ENCODE measurements around the gene CPNE8. TPM values are rescaled to one million over a fixed set of nuclear protein-coding genes. Genes with fewer than 3 reads are reported as not detected.

CPNE8 gene
- total and polyA plus RNA-seq, 10 of the 15 experiments (the other 5 are each of a cell fraction or from before 2014, with no cell fraction given), result 11.3 to 38.4 (median 18.9) TPM

DNA sequence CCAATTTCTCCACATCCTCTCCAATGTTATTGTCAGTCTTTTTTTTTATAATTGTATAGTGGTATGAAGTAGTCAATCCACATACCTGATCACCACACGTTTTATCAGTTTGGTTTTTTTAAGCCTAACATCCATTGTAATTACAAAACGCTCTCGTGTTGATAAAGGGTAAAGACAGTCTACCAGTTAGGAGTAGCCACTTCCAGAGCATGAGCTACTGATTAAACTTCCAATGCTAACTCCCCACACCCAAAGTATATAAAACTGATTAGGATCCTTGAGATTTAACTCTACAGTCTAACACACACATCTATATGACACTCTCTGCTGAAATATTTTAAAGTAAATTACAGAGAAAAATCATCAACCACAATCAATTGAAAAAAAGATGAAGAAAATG, 20.7 kb downstream of the CPNE8 start:
- intact Hi-C loops (cut with micrococcal nuclease; ENCODE audit: unreplicated experiment), result no loop called here

More for the DNA sequence above, 20.7 kb downstream of the CPNE8 start:
- peaks cover 36% of the 10 kb centered on the region for H3K79me2 ChIP-seq (ENCODE audit: control insufficient read depth, insufficient read depth, low read length)
- no peak for DNase-seq (ENCODE audit: low read depth, low spot score)
- BruUV-seq (replicated peaks), result no TSS peak
- H3K27me3 ChIP-seq (replicated peaks in 1 of 2; ENCODE audit: control insufficient read depth in 2 of 2, insufficient read depth in 2 of 2, low read length in 1 of 2), result no peaks in the 10 kb centered on the region
- H3K27ac ChIP-seq (ENCODE audit: control insufficient read depth, insufficient read depth), result no peak overlapping the region
- CTCF ChIA-PET, result interaction anchor here (0.7 to 4.7 kb wide), 5 partner anchors 10 to 1449 kb away, joined by 3 to 23 read pairs (median 4); partner anchors contain the start of gene CPNE8
- H3K4me3 ChIP-seq, result no peak overlapping the region
- no peak overlapping the region for H2AFZ ChIP-seq (ENCODE audit: control insufficient read depth, low read depth, low read length)
- peaks cover 3% of the 10 kb centered on the region; the same call in 2 of the 3 replicates for H3K9me3 ChIP-seq (replicated peaks; ENCODE audit: control insufficient read depth, insufficient read depth, low read length)
- no peaks in the 10 kb centered on the region for H3K36me3 ChIP-seq (ENCODE audit: control insufficient read depth in 2 of 2, insufficient read depth in 2 of 2, low read length in 1 of 2)
- no peak for TF ChIP-seq TCF7 (IDR thresholded peaks at IDR 0.05; ENCODE audit: borderline replicate concordance)
- TF ChIP-seq, protein P1, sequence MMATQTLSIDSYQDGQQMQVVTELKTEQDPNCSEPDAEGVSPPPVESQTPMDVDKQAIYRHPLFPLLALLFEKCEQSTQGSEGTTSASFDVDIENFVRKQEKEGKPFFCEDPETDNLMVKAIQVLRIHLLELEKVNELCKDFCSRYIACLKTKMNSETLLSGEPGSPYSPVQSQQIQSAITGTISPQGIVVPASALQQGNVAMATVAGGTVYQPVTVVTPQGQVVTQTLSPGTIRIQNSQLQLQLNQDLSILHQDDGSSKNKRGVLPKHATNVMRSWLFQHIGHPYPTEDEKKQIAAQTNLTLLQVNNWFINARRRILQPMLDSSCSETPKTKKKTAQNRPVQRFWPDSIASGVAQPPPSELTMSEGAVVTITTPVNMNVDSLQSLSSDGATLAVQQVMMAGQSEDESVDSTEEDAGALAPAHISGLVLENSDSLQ (IDR thresholded peaks at IDR 0.05), result no peak
- TF ChIP-seq SUPT20H (IDR thresholded peaks at IDR 0.05; ENCODE audit: borderline replicate concordance, control insufficient read depth, low read depth, low read length), result no peak
- TF ChIP-seq SMAD1 (IDR thresholded peaks at IDR 0.05; ENCODE audit: low read depth, partially characterized antibody), result no peak
- TF ChIP-seq, protein P2, sequence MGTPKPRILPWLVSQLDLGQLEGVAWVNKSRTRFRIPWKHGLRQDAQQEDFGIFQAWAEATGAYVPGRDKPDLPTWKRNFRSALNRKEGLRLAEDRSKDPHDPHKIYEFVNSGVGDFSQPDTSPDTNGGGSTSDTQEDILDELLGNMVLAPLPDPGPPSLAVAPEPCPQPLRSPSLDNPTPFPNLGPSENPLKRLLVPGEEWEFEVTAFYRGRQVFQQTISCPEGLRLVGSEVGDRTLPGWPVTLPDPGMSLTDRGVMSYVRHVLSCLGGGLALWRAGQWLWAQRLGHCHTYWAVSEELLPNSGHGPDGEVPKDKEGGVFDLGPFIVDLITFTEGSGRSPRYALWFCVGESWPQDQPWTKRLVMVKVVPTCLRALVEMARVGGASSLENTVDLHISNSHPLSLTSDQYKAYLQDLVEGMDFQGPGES (IDR thresholded peaks at IDR 0.05), result no peak
- TF ChIP-seq, protein P3, sequence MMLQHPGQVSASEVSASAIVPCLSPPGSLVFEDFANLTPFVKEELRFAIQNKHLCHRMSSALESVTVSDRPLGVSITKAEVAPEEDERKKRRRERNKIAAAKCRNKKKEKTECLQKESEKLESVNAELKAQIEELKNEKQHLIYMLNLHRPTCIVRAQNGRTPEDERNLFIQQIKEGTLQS (IDR thresholded peaks at IDR 0.05; ENCODE audit: borderline replicate concordance, extremely low read depth, low read depth, low read length), result no peak
- no peak for TF ChIP-seq CBX5 (IDR thresholded peaks at IDR 0.05; ENCODE audit: low read depth)
- TF ChIP-seq, protein P4, sequence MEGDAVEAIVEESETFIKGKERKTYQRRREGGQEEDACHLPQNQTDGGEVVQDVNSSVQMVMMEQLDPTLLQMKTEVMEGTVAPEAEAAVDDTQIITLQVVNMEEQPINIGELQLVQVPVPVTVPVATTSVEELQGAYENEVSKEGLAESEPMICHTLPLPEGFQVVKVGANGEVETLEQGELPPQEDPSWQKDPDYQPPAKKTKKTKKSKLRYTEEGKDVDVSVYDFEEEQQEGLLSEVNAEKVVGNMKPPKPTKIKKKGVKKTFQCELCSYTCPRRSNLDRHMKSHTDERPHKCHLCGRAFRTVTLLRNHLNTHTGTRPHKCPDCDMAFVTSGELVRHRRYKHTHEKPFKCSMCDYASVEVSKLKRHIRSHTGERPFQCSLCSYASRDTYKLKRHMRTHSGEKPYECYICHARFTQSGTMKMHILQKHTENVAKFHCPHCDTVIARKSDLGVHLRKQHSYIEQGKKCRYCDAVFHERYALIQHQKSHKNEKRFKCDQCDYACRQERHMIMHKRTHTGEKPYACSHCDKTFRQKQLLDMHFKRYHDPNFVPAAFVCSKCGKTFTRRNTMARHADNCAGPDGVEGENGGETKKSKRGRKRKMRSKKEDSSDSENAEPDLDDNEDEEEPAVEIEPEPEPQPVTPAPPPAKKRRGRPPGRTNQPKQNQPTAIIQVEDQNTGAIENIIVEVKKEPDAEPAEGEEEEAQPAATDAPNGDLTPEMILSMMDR (IDR thresholded peaks at IDR 0.05 in 2 of 3, conservative IDR thresholded peaks at IDR 0.05 in 1 of 3; ENCODE audit: control insufficient read depth in 2 of 3, extremely low read depth in 1 of 3, insufficient read depth in 1 of 3, low read depth in 3 of 3, low read length in 3 of 3), result no peak
- TF ChIP-seq, protein P5, sequence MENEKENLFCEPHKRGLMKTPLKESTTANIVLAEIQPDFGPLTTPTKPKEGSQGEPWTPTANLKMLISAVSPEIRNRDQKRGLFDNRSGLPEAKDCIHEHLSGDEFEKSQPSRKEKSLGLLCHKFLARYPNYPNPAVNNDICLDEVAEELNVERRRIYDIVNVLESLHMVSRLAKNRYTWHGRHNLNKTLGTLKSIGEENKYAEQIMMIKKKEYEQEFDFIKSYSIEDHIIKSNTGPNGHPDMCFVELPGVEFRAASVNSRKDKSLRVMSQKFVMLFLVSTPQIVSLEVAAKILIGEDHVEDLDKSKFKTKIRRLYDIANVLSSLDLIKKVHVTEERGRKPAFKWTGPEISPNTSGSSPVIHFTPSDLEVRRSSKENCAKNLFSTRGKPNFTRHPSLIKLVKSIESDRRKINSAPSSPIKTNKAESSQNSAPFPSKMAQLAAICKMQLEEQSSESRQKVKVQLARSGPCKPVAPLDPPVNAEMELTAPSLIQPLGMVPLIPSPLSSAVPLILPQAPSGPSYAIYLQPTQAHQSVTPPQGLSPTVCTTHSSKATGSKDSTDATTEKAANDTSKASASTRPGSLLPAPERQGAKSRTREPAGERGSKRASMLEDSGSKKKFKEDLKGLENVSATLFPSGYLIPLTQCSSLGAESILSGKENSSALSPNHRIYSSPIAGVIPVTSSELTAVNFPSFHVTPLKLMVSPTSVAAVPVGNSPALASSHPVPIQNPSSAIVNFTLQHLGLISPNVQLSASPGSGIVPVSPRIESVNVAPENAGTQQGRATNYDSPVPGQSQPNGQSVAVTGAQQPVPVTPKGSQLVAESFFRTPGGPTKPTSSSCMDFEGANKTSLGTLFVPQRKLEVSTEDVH (IDR thresholded peaks at IDR 0.05; ENCODE audit: low read depth, partially characterized antibody), result no peak
- no peak for TF ChIP-seq DPF2 (IDR thresholded peaks at IDR 0.05)
- no peak for TF ChIP-seq TAF1 (IDR thresholded peaks at IDR 0.05; ENCODE audit: borderline replicate concordance, low read depth, low read length)
- no peak for TF ChIP-seq ZZZ3 (IDR thresholded peaks at IDR 0.05; ENCODE audit: control insufficient read depth, insufficient read length, low read depth)
- TF ChIP-seq JUNB (IDR thresholded peaks at IDR 0.05), result no peak
- POLR2A ChIA-PET, result interaction anchor here (1.6 kb wide), 1 partner anchor 11 kb away, joined by 6 read pairs; no protein-coding TSS in a partner anchor
- ATAC-seq, result no peak
- no peak overlapping the region for H3K4me2 ChIP-seq (ENCODE audit: control insufficient read depth, insufficient read depth)
- RAD21 ChIA-PET (ENCODE audit: unreplicated experiment), result interaction anchor here (0.6 to 14.3 kb wide), 3 partner anchors 16 to 113 kb away, joined by 3 to 170 read pairs (median 6); partner anchors contain the start of gene CPNE8
- no peaks in the 10 kb centered on the region for H3K4me1 ChIP-seq (ENCODE audit: control insufficient read depth, insufficient read depth, low read length)
- 67% methylated on average over 3 of the region's 3 CpGs for WGBS (ENCODE audit: insufficient coverage, insufficient replicate concordance, low lambda C conversion rate, missing lambda C conversion rate)
- no peak for FAIRE-seq
- SMC1A ChIA-PET (ENCODE audit: uncharacterized antibody, unreplicated experiment), result interaction anchor here (0.9 to 4.4 kb wide), 10 partner anchors 8 to 140 kb away, joined by 3 to 38 read pairs (median 8); partner anchors contain the start of gene CPNE8
- H3K9ac ChIP-seq (ENCODE audit: control insufficient read depth, insufficient read depth, low read length), result no peak overlapping the region
- in situ Hi-C loops (cut with MboI), result loop anchor here (25.0 kb wide), 3 partner anchors 97 to 728 kb away; partner anchors contain the start of genes ABCD2 and KIF21A
- H4K20me1 ChIP-seq (ENCODE audit: control insufficient read depth, insufficient read depth), result no peaks in the 10 kb centered on the region
